GM19463 (cell line): ENCODE results near the gene PEF1.

ENCODE experiments used
- ATAC-seq: cut with Tn5 transposase; IDR thresholded peaks from one replicate; pipeline ENCODE4 v1.9.1; 2021; ENCODE audit warnings: mild to moderate bottlenecking, moderate library complexity; ENCODE audit not compliant: unreplicated experiment

The PEF1 gene

DNA sequence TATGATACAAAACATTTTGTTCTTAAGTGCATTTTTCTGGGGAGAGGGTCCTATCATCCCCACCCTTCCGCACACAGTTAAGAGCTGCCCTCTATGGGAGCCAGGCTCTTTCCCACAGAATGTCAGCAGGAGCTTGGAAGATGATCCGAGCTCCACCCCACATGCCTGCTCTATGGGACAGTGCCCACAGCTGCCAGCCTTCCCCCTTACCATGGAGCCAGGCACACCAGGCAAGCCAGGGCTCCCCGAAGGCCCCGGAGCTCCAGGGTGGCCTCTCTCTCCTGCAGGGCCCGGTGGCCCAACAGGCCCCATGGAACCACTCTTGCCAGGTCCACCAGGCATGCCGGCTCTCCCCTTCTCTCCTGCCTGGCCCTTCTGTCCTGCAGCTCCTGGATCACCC, 10.4 kb upstream of the PEF1 start:
- ATAC-seq = no peak

DNA sequence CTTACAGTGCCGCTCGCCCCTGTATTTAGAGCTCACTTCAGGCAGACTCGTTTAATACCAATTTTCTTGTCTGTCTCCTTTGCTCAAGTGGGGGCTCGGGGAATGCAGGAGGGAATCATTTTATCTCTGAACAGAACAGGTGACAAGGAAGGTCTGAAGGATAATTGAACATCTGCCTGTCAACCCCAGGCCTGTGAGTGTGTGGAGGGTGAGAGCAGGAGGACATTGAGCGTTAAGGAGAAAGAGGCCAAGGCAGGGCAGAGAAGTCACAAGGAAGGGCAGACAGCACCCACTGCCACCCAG, 9.7 kb upstream of the PEF1 start:
- no peak for ATAC-seq

DNA sequence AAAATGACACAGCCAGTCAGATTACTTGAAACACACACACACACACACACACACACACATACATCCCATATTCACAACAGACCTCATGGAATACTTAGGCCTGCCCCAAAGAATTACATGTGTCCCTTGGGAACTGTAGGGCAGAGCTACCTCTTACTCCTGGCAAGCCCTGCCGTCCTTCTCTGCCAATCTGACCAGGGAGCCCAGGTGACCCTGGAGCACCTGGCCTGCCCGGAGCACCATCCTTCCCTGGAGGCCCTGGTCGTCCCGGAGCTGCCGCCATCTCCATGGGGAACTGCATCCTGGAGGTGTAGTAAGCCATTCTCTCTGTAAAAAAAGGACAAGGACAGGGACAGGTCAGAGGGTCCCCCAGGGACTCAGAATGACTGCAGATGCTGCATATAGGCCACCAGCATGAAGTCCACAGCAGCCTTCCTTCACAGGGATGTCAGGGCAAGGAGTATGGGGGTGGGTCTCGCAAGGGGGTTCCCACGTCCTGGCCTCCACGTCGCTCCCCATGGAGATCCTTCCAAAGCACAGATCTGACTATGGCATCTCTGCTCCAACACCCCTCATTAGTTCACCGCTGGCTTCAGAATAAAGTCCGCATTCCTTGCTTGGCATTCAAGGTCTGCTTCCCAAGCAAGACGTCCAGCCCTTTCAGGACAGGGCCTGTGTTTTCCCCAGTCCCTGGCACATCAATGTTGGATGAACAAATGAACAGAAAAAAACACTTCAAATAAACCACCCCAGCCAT, 9.2 kb upstream of the PEF1 start:
- ATAC-seq = no peak

DNA sequence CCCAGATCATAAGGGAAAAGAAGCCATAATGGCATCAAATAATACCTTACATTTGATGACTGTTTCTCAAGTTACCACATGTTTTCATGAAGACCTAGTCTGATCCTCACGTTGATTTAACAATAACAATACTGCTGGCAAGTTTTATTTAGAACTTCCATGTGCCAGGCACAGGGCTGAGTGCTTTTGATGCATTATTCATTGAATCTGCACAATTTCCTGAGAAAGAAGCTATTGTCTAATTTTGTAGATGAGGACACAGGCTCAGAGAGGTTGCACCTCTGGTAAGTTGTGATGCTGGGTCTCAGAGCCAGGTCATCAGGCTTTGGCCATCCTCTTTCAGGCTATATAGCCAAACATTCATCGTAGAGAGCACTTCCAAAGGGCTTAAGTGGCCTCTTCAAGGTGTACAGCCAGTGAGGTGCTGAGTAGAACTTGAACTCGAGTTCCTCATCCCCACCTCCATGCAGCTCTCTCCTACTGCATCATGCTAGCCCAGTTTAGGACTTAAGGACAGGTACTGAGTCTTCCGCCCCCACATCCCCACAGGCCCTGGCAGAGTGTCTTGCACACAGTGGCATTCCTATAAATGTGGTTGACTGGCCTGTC, 8.3 kb upstream of the PEF1 start:
- ATAC-seq = no peak

DNA sequence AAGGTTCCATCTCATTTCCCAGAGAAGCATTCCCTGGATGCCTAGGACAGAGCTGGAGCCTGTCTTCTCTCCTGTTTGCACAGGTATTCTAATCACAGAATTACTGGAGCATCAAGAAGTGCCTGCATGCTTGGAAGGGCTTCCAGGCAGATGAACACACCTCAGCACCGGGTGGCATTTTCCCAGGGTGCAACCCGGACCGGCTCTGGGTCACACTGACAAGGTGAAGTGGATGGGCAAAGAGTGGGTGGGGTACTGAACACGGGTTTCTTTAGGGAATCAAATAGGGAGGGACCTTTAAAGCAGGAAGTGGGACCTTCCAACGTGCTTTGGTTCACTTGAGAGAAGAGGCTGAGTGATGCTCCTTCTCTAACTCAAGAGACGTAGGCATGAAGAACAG, 7.1 kb upstream of the PEF1 start:
- ATAC-seq = no peak

DNA sequence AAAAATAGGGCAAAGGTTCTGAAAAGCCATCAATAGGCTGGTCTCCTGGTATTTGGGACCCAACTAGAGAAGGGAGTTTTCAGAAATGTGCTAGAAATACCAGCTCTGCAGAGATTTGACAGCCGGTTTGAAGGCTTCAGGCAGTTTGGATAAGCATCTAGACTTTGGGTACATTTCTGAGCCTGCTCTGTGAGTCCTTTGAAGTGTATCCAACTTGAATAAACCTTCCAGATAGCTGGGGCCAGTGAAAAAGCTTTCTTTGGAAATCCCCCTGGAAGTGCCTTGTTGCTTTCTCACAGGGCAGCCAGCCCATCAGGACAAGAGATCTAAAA, 6.4 kb upstream of the PEF1 start:
- ATAC-seq = no peak

DNA sequence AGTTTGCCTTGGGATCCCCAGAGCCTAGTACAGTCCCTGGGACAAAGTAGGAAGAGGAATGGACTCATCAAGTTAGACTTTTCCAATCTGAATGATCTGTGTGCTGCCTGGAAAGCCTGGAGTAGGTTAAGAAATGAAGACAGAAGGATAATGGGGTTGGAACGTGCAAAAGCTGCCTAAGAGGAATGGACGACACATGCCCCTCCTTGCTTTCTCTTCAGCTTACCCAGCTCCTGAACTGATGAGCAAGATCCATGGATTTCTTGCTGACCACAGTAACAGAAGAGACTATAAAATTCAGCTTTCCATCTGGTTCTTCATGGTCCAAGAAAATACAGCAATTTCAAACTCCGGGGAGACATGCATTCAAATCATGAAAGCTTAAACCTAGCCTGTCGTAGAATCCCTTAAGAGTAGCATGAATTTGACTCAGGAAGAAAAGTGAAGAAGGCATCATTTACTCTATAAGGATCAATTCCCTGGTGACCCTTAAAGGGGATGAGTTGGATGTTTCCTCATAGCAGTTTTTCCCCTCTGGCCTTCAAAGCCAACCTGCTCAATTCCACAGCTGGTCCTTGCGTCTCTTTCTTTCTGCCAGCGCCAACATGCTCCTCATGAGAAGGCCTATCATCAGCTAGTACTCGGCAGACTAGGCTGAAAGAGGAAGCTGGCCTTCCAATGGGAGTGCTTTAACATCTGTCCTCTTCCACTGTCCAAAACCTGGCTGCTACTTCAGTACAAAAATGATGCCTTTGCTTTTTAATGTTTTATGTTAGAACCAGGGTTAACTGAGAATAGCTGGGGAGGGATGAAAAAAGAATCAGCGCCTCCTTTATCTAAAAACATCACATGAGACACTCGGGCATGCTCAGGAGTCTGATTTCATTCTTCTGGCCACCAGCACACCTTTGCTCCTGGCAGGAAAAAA, 5.7 kb upstream of the PEF1 start:
- ATAC-seq = no peak

DNA sequence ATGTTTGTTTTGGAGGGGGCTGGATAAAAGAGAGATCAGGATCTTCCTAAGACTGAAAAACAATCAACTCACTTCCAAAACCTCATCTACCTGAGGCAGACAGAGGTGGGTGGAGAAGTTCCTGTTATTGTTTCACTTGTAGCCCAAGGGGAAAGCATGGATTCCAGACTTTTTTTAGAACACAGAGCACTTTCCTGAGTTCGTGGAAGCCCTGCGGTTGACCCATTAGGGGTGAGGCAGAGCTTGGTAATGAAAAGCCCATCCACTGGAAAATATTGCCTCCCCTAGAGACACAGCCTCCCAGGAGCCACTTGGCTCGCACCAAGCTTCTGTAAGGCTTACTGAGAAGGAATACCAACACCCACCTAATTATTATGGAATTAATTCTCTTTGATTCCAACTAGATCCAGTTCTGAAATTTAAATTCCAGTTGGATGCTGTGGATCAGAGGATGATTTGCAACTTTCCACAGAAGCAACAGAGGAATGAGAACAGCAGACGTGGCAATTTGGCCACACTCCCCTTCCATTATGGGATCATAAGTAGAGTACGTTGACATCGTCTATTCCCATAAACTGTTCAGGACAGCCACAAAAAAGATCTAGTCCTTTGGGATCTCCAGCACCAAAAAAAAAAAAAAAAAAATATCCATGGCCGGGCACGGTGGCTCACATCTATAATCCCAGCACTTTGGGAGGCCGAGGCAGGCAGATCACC, 4.1 kb upstream of the PEF1 start:
- no peak for ATAC-seq

DNA sequence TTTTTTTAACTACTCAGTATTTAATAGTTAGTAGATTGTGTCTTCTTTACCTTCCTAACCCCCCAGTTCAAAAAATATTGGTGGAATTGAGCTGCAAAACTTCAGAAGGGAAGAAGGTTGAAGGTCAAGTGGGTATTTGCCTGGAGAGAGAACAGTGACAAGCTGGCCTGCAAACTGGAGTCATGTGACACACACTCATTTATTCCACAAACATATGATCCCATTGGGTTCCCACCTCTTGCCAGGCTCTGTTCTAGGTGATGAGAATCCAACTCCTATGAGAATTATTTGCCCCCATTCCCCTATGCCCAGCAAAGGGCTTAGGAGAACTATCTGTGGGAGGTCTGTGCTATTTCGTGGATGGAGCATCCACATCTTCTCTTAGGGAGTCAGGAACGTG, 3.5 kb upstream of the PEF1 start:
- ATAC-seq = no peak

DNA sequence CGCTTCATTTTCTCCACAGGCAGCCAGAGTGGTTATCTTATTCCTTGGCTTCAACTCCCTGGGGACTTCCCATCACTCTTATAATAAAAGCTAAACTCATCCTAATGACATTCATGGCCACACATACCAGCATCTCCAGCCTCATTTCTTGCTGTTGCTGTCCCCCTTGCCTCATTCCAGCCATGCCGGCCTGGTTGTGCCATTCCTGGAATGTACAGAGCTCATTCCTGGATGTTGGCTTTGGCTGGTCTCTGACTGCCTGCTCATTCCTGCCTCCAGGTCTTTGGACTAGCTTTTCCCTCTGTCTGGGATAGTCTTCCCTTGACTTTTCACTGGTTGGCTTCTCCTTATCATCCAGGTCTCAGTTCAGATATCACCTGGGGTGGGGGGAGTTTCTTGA, 2.4 kb upstream of the PEF1 start:
- ATAC-seq = no peak

DNA sequence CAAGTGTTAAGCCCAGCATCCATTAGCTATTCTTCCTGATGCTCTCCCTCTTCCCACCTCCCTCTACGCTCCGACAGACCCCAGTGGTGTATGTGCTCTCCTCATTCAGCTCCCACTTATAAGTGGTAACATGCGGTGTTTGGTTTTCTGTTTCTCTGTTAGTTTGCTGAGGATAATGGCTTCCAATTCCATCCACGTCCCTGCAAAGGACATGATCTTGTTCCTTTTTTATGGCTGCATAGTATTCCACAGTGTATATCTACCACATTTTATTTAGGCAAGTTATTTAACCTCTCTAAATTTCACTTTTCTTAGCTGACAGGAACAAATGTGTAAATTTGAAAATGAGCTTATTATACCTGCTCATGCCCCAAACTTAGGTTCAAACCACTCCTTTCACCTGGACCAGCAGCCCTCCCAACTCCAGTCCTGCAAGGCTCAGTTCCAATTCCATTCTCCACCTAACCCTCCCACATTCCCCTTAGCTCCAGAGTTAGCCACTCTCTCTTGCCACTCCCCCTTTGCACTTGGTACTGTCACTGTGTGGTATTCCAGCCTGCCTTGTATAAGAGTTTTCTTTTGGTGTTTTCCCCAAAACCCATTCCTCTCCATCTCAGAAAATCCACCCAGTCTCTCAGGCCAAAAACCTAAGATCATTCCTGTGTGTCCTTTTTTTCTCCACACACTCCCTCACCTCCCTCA, 1.7 kb upstream of the PEF1 start:
- no peak for ATAC-seq

DNA sequence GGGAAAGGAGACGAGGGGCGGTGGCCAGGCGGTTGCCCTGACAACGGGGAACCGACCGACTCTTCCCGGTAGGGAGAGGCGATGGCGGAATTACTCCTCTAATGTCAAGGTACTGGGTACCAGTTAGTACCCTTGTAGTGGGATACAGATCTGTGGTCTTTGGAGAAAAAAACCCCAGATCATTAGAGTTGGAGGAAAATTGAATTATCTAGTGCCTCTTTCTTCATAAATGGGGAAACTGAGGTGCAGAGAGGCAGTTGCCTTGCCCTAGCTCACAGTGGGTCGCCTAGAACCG, 545 bp upstream of the PEF1 start:
- no peak for ATAC-seq

DNA sequence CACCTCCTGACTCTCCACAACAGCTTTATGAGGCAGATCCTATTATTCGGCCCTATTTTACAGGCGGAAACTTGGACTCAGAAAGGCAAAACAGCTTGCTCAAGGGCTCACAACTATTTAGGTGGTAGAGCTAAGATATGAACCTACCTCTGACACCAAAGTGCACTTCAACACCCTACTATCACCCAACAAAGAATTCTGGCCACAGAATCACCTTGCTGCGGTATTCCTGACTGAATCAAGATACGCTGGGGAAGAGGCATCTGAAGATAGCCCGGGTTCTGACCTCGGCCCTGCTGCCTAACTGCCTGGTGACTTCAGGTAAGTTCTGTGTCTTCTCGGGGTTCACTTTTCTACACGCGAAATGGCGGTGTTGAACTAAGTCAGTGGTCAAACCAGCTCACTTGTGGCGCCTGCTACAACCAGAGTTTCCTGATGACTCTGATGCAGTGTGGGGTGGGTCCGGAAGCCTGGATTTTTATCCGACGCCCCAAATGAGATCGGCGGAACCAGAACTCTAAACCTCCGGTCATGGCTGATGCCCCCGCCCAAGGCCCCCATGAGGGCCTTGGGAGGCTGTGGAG, 608 bp downstream of the PEF1 start:
- peak; percentile 4 for ATAC-seq

DNA sequence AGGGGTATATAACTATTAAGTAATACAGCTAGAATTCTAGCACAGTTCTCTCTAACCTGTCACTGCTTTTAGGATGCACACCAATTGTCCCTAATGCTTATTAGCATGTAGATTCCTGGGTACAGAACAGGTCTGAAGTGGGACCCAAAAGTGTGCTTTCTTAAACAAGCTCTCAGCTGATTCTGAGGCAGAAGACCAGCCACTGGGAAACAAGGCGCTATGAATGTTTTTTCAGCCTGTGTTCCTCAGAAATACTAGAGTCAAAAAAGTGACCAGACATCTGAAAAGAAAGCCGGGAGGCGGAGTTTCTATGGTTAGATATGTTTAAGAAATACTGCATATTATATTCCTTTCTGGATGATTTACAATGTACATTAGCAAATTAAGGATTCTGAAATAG, 1.8 kb downstream of the PEF1 start:
- ATAC-seq = no peak

DNA sequence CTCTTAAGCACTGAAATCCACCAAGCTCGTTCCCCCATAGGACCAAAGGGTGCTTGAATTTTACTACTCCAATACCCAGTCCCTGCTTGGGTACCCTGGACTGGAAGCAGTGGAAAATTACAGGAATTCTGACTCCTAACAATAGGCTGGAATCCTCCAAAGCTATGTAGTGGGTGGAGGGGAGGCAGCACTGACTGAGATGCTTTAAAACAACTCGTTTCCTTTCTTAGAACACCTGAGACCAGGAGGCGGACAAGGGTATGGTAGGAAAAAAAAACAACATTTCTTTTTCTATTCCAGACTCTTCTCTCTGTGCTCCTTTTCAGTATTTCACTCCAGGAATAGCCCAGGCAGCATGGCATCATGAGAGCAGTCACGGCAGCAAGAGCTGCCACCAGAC, 2.3 kb downstream of the PEF1 start:
- ATAC-seq = no peak

DNA sequence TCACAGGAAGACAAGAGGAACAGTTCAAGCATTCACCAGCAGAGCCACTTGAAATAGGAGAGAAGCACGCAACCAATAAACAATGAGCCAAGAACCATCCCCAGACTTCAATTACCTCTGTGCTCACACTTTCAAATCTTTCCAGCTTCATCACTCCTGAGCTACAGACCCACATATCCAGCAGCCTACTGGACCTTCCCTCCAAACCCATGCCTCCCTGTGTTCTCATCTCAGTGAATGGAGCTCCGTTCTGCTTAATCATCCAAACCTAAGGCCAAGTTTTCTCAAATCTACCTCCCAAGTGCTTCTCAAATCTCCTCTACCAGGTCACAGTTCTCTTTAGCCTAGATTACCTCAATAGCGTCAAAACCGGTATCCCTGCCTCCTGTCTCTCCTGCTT, 3.7 kb downstream of the PEF1 start:
- ATAC-seq = no peak

DNA sequence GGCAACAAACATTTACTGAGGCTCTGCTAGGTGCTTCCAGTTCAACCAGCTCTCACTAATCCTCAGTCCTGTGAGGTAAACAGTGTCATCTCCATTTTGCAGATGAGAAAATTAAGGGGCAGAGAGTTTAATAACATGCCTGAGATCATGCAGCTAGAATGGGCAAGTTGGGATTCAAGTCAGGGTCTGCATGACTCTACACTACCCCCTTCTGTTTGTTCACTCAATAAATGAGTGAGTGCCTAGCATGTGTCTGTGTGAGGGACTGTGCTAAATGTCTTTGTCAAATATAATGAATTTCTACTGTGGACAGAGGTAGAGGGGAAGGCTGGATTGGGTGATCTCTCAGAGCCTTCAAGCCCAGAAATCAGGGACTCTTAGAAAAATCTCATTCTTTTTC, 4.5 kb downstream of the PEF1 start:
- ATAC-seq = no peak

DNA sequence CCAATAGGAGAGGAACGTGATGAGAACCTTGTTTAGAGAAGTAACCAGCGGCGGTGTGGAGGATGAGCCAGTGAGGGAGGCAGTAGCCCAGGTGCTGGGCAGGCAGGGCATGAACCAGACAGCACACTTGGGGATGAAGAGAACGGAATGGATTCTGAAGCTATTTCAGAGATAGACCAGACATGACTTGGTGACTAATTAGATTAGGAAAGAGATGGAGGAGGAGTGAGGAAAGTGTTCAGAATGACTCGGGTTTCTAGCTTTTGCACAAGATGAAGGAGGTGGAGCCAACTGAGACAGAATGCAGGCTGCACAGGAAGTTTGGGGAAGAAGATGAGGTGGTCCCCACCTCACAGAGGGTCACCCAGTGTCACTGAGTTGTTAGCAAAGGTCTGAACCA, 5.1 kb downstream of the PEF1 start:
- ATAC-seq = no peak

DNA sequence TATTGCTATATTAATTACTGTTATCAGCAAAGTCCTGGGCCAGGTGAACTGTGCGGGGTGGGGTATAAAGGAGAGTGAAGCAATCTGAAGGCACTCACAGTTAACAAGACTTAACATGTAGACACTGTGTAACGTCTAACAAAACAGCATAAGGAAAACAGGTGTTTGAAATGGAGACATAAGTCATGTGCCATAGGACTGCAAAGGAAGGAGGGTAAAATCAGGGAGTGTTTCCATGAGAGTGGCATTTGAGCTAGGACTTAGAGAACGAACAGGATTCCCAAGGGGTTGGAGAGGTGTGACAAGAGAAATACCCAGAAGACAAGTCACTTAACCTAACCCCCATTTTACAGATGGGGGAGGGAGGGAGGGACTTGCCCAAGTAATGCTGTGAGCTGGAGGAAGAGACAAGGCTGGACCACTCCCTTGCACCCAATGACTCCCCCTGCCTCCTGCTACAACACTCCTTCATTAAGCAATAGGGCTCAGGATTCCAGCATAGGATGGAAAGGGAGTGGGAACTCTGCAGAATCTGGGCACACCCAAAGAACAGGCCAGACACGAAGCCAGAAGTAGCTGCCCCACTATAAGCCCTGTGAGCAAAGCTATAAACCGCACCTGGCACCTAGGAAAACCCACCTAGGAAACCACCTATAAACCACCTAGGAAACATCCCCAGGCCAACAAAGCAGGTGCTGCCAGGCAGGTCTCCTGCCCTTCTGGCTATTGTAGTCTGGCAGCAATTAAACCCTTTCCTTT, 6.6 kb downstream of the PEF1 start:
- no peak for ATAC-seq

DNA sequence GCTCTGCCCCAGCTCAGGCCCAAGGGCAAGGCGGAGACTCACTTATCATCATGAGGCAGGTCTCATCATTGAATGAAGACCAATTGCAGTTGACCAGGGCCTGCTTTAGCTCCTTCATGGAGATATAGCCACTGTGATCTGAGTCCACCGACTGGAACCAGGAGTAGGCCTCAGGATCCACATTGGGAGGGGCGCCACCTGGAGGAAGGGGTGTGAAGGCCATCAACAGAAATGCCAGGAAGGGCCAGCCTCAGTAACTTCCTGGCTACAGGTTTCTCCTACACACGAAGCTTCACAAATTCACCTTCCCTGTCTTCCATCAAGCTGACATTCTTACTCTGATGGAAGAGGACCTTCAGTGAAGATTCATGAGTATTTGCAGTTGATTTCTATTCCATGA, 11.6 kb downstream of the PEF1 start:
- ATAC-seq = no peak
